T-cell (primary cell): Measurements from ENCODE around the gene PLA2G12B. TPM values are rescaled to one million over a fixed set of nuclear protein-coding genes. Genes with fewer than 3 reads are reported as not detected.
"Not testable (repeated sequence)": the region's sequence is repeated elsewhere in the genome, so short reads cannot be mapped to it uniquely, and the experiment has no call there.

Experiments
- ATAC-seq, 4 experiments: fragments of 200-7000 bp in 3 of 4; fragments of 150-1000 bp in 1 of 4; cut with Tn5 transposase; replicated peaks in 1 of 4; 1 replicate in 3 of 4; 2 replicates in 1 of 4; pipeline ENCODE4 v1.10.0; 2021; ENCODE audit warnings: moderate library complexity in 3 of 4, mild to moderate bottlenecking in 2 of 4, moderate number of reproducible peaks in 1 of 4
- CTCF ChIA-PET, 2 donors: fragments of 300-600 bp; sonication (Branson Sonifier 250); formaldehyde crosslinking; loops; one replicate each; lab custom pipeline; 2022; ENCODE audit warnings: antibody characterized with exemption in 2 of 2; lab: Charles Lee
- POLR2A ChIA-PET, 2 donors: fragments of 300-600 bp; sonication (Branson Sonifier 250); formaldehyde crosslinking; loops; one replicate each; lab custom pipeline; 2022; ENCODE audit warnings: antibody characterized with exemption in 2 of 2; lab: Charles Lee
- DNase-seq, 35 experiments: peaks; one replicate each; pipeline versions ENCODE4 v3.0.0 to v3.0.0-alpha.2; 2013 to 2023
- H3K27ac ChIP-seq: one replicate; pipeline ENCODE4 v1.5.1; 2013; ENCODE audit warnings: low read length
- H3K27me3 ChIP-seq, 2 experiments: replicated peaks in 1 of 2; 1 replicate in 1 of 2; 2 replicates in 1 of 2; pipeline versions ENCODE4 v1.6.1 to v1.7.0; 2013; ENCODE audit warnings: low read length in 1 of 2, mixed read lengths in 1 of 2; ENCODE audit not compliant: control insufficient read depth in 2 of 2, insufficient read depth in 2 of 2; ENCODE audit errors: extremely low read depth in 1 of 2
- H3K36me3 ChIP-seq, 2 donors: 1 replicate in 1 of 2; 2 replicates in 1 of 2; pipeline versions ENCODE4 v1.6.1 to v1.7.0; 2013; ENCODE audit warnings: low read length in 1 of 2; ENCODE audit not compliant: control insufficient read depth in 2 of 2, insufficient read depth in 1 of 2; ENCODE audit errors: extremely low read depth in 1 of 2
- H3K4me1 ChIP-seq, 2 experiments: 1 replicate in 1 of 2; 2 replicates in 1 of 2; pipeline versions ENCODE4 v1.6.1 to v1.7.0; 2013; ENCODE audit warnings: low read length in 2 of 2, mixed read lengths in 1 of 2; ENCODE audit not compliant: insufficient read depth in 2 of 2, control insufficient read depth in 1 of 2; ENCODE audit errors: extremely low read depth in 1 of 2
- H3K4me3 ChIP-seq, 2 donors: 1 replicate in 1 of 2; 2 replicates in 1 of 2; pipeline versions ENCODE4 v1.5.1 to v1.7.0; 2013; ENCODE audit warnings: mild to moderate bottlenecking in 2 of 2, low read length in 1 of 2, moderate library complexity in 1 of 2; ENCODE audit not compliant: control insufficient read depth in 1 of 2; ENCODE audit errors: extremely low read depth in 1 of 2
- H3K9me3 ChIP-seq: 2 replicates; pipeline ENCODE4 v1.7.0; 2013
- H3K27ac Mint-ChIP-seq, 2 donors: one replicate each; pipeline ENCODE4 v1.8.0; 2020 to 2021; ENCODE audit warnings: mild to moderate bottlenecking in 2 of 2, mixed read lengths in 2 of 2
- H3K27me3 Mint-ChIP-seq, 2 donors: one replicate each; pipeline ENCODE4 v1.8.0; 2021 to 2022; ENCODE audit warnings: mixed read lengths in 2 of 2
- H3K36me3 Mint-ChIP-seq: one replicate; pipeline ENCODE4 v1.8.0; 2021; ENCODE audit warnings: mixed read lengths
- H3K4me1 Mint-ChIP-seq, 3 donors: one replicate each; pipeline ENCODE4 v1.8.0; 2020 to 2022; ENCODE audit warnings: mixed read lengths in 3 of 3, mild to moderate bottlenecking in 1 of 3
- H3K4me3 Mint-ChIP-seq, 3 donors: one replicate each; pipeline ENCODE4 v1.8.0; 2020 to 2022; ENCODE audit warnings: mild to moderate bottlenecking in 3 of 3, mixed read lengths in 3 of 3, moderate library complexity in 3 of 3
- H3K9me3 Mint-ChIP-seq, 3 donors: one replicate each; pipeline ENCODE4 v1.8.0; 2020 to 2022; ENCODE audit warnings: mixed read lengths in 3 of 3
- WGBS: methylation state at CpG from one replicate; pipeline ENCODE4 v1.1.5; 2013; ENCODE audit warnings: missing lambda C conversion rate; ENCODE audit not compliant: insufficient coverage; 5-methylcytosine and 5-hydroxymethylcytosine counted together
- total RNA-seq, 35 experiments: library from RNA in 6 of 35; stranded (reverse) in 6 of 35; fragments of 120-200 nt in 1 of 35; gene quantifications; one replicate each; pipeline versions ENCODE4 v1.2.1 to v1.2.4 and lab custom pipeline; 2013 to 2026

Gene PLA2G12B, protein sequence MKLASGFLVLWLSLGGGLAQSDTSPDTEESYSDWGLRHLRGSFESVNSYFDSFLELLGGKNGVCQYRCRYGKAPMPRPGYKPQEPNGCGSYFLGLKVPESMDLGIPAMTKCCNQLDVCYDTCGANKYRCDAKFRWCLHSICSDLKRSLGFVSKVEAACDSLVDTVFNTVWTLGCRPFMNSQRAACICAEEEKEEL
- total RNA-seq (not detected), total RNA-seq (lab: John Stamatoyannopoulos, UW) (0 to 0.11 (median 0) reads per million in 29 experiments)
- not detected for total RNA-seq (2013)

- no peak within 1 kb of the TSS for H3K27ac Mint-ChIP-seq
- peaks cover 12 to 14% of the 10 kb centered on the region in 2 donors for H3K27me3 Mint-ChIP-seq
- H3K27me3 ChIP-seq = peaks cover 0 to 19% of the 10 kb centered on the region in 2 experiments
- no peaks in the 10 kb centered on the region for H3K9me3 Mint-ChIP-seq
- H3K4me1 ChIP-seq = no peaks in the 10 kb centered on the region
- ATAC-seq (no peak), DNase-seq (no peak)
- ChIA-PET CTCF (no interaction called here), POLR2A (no interaction called here)
- H3K9me3 ChIP-seq = no peaks in the 10 kb centered on the region
- 94% methylated on average over 5 of the region's 12 CpGs for WGBS
- no peak within 1 kb of the TSS for H3K27ac ChIP-seq
- H3K4me3 ChIP-seq = no peak within 1 kb of the TSS
- H3K36me3 Mint-ChIP-seq = no peaks in the 10 kb centered on the region
- H3K36me3 ChIP-seq = no peaks in the 10 kb centered on the region
- H3K4me1 Mint-ChIP-seq = no peaks in the 10 kb centered on the region
- H3K4me3 Mint-ChIP-seq = no peak within 1 kb of the TSS
These were observed at the start of gene PLA2G12B for GRCh38 chr10:72954596-72955554. PLA2G12B (minus strand) TSS chr10:72954806; CDS start chr10:72954685, 121 bp downstream.

DNA sequence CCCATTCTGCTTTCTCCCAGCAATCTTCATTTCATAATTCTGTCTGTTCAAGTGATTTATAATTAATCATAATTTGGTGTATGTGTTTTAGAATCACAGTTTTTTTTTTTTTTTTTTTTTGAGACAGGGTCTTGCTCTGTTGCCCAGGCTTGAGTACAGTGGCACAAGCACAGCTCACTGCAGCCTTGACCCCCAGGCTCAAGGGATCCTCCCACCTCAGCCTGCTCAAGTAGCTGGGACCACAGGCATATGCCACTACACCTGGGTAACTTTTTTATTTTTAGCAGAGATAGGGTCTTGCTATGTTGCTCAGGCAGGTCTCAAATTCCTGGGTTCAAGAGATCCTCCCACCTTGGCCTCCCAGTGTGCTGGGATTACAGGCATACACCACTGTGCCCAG is 49.2 kb upstream of the PLA2G12B start:
- Histone ChIP-seq H3K4me1 (no peaks in the 10 kb centered on the region), H3K4me3 (no peak overlapping the region), H3K27me3 (no peaks in the 10 kb centered on the region), H3K9me3 (no peaks in the 10 kb centered on the region), H3K27ac (no peak overlapping the region), H3K36me3 (peaks cover 4 to 16% of the 10 kb centered on the region in 2 donors)
- DNase-seq (no peak), ATAC-seq (no peak)
- Mint-ChIP-seq H3K27me3 (no peaks in the 10 kb centered on the region), H3K4me1 (no peaks in the 10 kb centered on the region), H3K27ac (no peak overlapping the region), H3K36me3 (peaks cover 52% of the 10 kb centered on the region), H3K4me3 (no peak overlapping the region), H3K9me3 (peaks cover 0 to 4% (median 0%) of the 10 kb centered on the region in 3 donors)
- ChIA-PET CTCF (no interaction called here), POLR2A (no interaction called here)

DNA sequence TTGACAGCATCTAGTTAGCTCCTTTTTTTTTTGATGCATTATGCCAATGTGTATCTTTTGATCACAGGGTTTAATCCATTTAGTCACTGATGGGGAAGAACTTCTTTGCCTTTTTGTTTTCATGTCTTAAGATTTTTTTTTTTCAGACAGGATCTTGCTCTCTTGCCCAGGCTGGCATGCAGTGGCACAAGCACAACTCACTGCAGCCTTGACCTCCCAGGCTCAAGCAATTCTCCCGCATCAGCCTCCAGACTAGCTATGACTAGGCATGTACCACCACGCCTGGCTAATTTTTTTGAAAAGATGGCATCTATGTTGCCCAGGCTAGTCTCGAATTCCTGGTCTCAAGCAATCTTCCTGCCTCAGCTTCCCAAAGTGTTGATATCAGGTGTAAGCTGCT is 46.4 kb upstream of the PLA2G12B start:
- Histone ChIP-seq H3K27ac (no peak overlapping the region), H3K27me3 (no peaks in the 10 kb centered on the region), H3K36me3 (peaks cover 0 to 7% of the 10 kb centered on the region in 2 donors), H3K4me1 (no peaks in the 10 kb centered on the region), H3K4me3 (no peak overlapping the region), H3K9me3 (no peaks in the 10 kb centered on the region)
- ChIA-PET CTCF (no interaction called here), POLR2A (no interaction called here)
- H3K9me3 Mint-ChIP-seq = peaks cover 0 to 11% (median under 1%) of the 10 kb centered on the region in 3 donors
- H3K27me3 Mint-ChIP-seq = no peaks in the 10 kb centered on the region
- H3K27ac Mint-ChIP-seq = no peak overlapping the region
- ATAC-seq (no peak), DNase-seq (no peak)
- H3K4me3 Mint-ChIP-seq = no peak overlapping the region
- 100% methylated on average over 3 of the region's 3 CpGs for WGBS
- peaks cover 35% of the 10 kb centered on the region for H3K36me3 Mint-ChIP-seq
- H3K4me1 Mint-ChIP-seq = no peaks in the 10 kb centered on the region

DNA sequence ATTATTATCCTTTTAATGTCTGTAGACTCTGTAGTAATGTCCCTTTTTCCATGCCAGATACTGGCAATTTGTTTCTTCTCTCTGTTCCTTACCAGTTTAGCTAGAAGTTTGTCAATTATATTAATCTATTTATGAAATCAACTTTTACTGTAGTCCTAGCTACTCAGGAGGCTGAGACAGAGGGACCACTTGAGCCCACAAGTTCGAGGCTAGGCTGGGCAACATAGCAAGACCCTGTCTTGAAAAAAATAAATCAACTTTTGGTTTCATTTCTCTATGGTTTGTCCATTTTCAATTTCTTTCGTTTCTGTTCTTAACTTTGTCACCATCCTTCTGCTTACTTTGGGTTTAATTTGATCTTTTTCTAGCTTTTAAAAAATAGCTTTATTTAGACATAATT is 42.5 kb upstream of the PLA2G12B start:
- no peak for ATAC-seq
- no peak for DNase-seq
- ChIA-PET POLR2A (interaction anchor here in 1 of 2 donors (0.6 kb wide), 1 partner anchor 833 kb away, joined by 3 read pairs; no protein-coding TSS in a partner anchor), CTCF (no interaction called here)
- no peak overlapping the region for H3K27ac Mint-ChIP-seq
- no peaks in the 10 kb centered on the region for H3K4me1 Mint-ChIP-seq
- peaks cover 45% of the 10 kb centered on the region for H3K36me3 Mint-ChIP-seq
- no peak overlapping the region for H3K27ac ChIP-seq
- no peaks in the 10 kb centered on the region for H3K27me3 ChIP-seq
- H3K9me3 Mint-ChIP-seq = peaks cover 2 to 19% (median 5%) of the 10 kb centered on the region in 3 donors
- H3K4me1 ChIP-seq = no peaks in the 10 kb centered on the region
- H3K4me3 Mint-ChIP-seq = no peak overlapping the region
- H3K9me3 ChIP-seq = no peaks in the 10 kb centered on the region
- no peak overlapping the region for H3K4me3 ChIP-seq
- H3K27me3 Mint-ChIP-seq = no peaks in the 10 kb centered on the region
- 100% methylated on average over 1 of the region's 2 CpGs for WGBS
- H3K36me3 ChIP-seq = no peaks in the 10 kb centered on the region

DNA sequence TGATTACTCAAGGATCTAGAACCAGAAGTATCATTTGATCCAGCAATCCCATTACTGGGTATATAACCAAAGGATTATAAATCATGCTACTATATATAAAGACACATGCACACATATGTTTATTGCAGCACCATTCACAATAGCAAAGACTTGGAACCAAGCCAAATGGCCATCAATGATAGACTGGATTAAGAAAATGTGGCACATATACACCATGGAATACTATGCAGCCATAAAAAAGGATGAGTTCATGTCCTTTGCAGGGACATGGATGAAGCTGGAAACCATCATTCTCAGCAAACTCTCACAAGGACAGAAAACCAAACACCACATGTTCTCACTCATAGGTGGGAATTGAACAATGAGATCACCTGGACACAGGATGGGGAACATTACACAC is 40.9 kb upstream of the PLA2G12B start:
- peaks cover 42% of the 10 kb centered on the region for H3K36me3 Mint-ChIP-seq
- H3K27ac Mint-ChIP-seq, H3K27ac ChIP-seq, H3K36me3 ChIP-seq, H3K27me3 ChIP-seq, POLR2A ChIA-PET, H3K27me3 Mint-ChIP-seq, H3K4me3 ChIP-seq, H3K4me3 Mint-ChIP-seq, ATAC-seq, H3K4me1 Mint-ChIP-seq, H3K9me3 ChIP-seq, DNase-seq, CTCF ChIA-PET, H3K4me1 ChIP-seq: not testable (repeated sequence)
- peaks cover 2 to 19% (median 5%) of the 10 kb centered on the region in 3 donors for H3K9me3 Mint-ChIP-seq

DNA sequence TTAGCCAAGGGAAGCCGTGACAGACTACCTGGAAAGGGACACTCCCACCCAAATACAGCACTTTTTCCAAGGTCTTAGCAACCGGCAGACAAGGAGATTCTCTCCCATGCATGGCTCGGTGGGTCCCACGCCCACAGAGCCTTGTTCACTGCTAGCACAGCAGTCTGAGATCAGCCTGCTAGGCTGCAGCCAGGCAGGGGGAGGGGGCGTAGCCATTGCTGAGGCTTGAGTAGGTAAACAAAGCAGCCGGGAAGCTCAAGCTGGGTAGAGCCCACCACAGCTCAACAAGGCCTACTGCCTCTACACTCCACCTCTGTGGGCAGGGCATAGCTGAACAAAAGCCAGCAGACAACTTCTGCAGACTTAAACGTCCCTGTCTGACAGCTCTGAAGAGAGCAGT is 35.2 kb upstream of the PLA2G12B start:
- H3K4me1 Mint-ChIP-seq, POLR2A ChIA-PET, H3K4me3 ChIP-seq, H3K4me1 ChIP-seq, ATAC-seq, CTCF ChIA-PET, H3K9me3 ChIP-seq, H3K27ac ChIP-seq, H3K4me3 Mint-ChIP-seq, DNase-seq, H3K27ac Mint-ChIP-seq, H3K36me3 ChIP-seq, H3K27me3 Mint-ChIP-seq, H3K9me3 Mint-ChIP-seq, H3K27me3 ChIP-seq: not testable (repeated sequence)
- WGBS = 95% methylated on average over 7 of the region's 7 CpGs
- peaks cover 43% of the 10 kb centered on the region for H3K36me3 Mint-ChIP-seq
